GM19463 (cell line): Measurements from ENCODE around the gene IWS1.
A peak's percentile ranks its signal among the peaks of the same experiment; 100 is the strongest.
"Not testable (repeated sequence)": the region's sequence is repeated elsewhere in the genome, so short reads cannot be mapped to it uniquely, and the experiment has no call there.

ENCODE experiments used
- ATAC-seq: cut with Tn5 transposase; IDR thresholded peaks from one replicate; pipeline ENCODE4 v1.9.1; 2021; ENCODE audit warnings: mild to moderate bottlenecking, moderate library complexity; ENCODE audit not compliant: unreplicated experiment

The IWS1 gene

DNA sequence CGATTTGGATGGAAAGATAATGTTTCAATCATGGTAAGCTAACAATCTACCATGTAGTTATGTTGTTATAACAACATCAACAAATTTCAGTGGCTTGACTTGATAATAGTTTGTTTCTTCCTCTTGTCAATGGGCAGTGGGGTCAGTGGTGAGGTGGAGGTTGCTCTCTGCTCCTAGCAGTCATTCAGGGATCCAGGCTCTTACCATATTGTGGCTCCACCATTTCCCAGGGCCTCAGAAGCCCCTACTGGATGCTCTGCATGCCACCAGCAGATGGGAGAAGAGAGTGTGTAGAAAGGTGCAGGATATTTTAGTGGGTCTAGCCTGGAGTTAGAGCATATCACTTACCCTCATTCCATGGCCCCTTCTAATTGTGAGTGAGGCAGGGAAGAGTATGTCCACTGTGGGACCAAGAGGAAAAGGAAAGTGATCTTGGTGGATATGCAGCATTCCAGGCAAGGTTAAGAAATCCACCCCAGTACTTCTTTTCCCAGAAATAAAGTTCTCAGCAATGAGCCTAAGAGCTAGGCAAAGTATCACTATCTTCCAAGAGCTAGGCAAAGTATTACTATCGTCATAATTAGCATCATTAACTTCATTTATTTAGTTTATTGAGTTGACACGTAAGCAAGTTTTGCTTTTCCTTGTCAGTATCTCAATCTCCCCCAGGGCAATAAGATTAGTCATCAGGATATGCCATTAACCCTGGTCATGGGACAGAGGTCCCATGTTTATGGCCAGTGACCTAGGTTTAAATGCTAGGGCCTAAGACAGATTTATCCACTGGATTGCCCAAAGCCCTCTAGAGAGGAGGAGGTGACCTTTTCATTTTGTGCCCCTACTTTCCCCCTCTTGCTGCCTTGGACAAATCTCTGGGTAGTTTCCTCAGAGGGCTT, 4.2 kb upstream of the IWS1 start:
- ATAC-seq, result no peak

GRCh38 chr2:127529416-127529815, 3.1 kb upstream of the IWS1 start:
- not testable (repeated sequence) for ATAC-seq

DNA sequence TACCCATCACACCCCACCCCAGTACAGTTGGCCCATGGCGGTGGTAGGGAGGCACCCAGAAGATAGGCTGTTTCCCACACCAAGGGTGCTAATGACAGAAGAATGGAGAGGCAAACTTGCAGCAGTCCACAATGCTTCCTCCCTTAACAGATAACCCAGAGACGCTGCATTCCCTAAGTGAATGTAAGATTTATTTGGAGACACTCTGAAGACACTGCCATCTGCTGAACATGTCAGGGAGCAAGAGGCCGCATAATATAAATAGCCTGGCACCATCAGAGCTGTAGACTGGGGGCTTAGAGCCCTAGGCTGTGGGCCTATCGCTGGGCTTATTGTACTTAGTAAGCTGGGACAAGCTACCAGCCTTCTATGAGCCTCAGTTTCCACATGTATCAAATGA, 2.2 kb upstream of the IWS1 start:
- no peak for ATAC-seq

- peak; percentile 6 for ATAC-seq
Measured at GRCh38 chr2:127527001-127527804, 914 bp upstream of the IWS1 start.

DNA sequence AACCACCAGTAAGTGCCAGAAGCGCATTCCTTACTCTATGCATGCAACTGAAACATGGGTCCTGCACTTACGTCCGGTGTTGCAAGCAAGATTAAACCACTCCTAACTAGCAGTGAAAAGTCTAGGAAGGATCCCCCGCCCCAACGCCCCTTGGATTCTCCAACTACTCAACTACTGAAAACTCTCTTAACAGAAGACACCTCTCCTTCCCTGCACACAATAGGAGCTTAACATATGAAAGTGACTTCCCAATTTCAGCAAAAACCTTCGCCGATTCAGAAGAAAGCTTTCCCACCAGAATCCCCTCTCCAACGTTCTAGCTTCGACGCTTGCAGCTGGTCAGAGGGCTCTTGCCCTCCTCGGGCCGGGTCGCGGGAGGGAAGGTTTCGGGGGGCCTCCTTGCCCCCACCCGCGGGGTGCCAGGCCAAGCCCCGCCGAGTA, 578 bp downstream of the IWS1 start:
- no peak for ATAC-seq

- not testable (repeated sequence) for ATAC-seq
Measured at GRCh38 chr2:127524198-127524834, 2.0 kb downstream of the IWS1 start.

DNA sequence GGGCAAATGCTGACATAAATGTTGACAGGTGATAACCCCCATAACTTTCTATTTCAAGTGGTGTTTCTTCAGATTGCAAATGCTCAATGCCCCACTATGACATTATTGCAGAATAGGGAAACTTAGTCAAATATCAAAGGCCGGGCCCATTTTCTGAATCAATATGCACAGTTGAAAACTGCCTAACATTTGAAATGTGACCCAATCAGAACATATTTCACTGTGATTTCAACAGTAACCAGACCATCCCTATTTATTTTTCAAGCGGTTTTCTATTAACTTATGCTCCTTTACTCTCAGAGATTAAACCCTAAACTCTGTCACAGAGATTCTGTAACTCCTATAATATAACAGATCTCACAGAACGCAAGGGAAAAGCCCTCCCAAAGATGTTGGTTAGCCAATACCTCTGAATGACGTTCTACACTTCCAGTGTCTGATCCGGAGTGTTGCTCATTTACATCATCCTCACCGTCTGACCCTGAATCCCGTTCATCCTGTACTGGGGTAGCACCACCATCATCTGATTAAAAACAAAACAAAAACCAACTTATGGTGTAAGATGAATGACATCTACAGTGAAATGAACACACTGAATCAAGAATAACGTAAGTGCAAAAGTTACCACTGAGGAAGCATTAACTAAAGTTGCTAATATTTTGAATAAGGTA, 2.9 kb downstream of the IWS1 start:
- ATAC-seq, result no peak

DNA sequence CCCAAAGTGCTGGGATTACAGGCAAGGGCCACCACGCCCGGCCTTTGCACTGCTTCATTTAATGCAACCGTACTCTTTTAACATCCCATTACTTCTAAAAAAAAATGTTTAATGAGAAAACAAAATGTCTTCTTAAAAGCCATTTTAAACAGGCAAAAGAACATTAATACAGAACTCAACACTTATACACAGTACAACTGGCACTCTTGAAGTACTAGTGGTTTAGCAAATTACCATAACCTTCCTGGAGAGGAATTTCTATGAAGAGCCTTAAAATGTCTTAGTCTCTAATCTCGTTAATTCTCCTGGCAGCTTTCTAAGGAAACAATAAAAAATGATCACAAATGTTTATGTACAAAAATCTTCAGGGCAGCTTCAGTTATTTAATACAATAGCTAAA, 5.9 kb downstream of the IWS1 start:
- no peak for ATAC-seq

- ATAC-seq, result no peak
Measured at GRCh38 chr2:127517465-127517864, 8.8 kb downstream of the IWS1 start.

DNA sequence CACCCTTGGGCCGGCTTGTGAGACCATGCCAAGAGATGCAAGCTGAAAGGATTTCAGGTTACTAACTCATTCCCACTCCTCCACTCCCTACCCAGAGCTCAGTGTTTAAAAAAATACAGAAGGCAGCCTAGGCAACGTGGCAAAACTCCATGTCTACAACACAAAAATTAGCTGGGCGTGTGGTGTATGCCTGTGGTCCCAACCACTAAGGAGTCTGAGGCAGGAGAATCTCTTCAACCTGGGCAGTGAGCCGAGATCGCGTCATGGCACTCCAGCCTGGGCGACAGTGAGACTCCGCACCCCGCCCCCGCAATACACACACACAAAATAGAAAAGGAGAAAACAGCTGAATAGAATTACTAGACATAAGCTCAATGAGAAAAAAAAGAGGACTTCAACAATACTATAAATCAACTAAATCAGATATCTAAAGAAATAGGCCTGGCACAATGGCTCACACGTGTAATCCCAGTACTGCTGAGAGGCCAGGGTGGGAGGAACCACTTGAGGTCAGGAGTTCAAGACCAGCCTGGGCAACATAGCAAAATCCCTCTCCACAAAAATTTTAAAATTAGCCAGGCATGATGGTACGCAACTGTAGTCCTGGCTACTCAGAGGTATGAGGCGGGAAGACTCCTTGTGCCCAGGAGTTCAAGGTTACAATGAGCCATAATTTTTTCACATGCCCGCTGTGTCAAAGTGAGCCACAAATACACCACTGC, 10.1 kb downstream of the IWS1 start:
- ATAC-seq, result no peak

DNA sequence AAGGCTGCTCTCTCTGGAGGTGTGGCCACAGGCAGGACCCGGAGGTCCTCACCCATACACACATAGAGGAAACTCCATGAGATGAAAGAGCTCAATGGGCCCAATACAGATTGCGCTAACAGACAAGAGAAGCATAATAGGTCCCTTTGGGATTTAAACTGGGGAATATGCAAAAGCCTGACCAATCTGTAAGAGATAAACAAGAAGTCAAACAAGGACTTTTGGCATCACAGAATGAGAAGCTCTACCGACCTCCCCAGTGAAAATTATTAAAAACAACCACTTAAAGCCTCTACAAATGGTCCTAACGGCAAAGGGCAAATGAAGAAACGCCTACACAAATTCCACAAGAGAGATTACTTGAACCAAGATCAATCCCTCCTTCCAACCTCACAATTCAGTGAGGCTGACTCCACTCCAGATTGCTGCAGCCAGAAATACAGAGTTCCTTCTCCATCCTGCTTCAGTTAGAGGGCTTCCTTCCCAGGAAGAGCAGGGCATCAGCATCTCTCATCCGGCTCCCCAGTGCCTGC, 10.8 kb downstream of the IWS1 start:
- no peak for ATAC-seq

GRCh38 chr2:127514485-127514884, 11.8 kb downstream of the IWS1 start:
- ATAC-seq, result no peak

- no peak for ATAC-seq
Measured at GRCh38 chr2:127514076-127514475, 12.2 kb downstream of the IWS1 start.

DNA sequence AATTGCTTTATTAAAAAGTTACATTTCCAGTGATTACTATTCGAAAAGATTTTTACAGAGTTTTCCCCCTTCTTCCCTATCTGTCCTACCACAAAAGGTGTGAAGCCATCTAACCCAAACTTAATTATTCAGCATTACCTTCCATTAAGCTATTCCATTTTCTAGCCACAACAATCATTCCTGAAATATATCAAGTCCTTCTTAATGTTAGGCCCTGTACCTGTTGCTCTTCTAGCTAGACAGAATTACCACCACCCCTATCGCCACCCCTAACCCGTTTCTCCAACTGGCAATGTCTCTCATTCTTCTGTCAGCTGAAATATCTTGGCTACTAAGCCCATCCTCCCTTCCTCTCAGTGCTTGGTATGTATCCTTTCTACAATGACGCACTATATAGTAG, 13.9 kb downstream of the IWS1 start:
- no peak for ATAC-seq

DNA sequence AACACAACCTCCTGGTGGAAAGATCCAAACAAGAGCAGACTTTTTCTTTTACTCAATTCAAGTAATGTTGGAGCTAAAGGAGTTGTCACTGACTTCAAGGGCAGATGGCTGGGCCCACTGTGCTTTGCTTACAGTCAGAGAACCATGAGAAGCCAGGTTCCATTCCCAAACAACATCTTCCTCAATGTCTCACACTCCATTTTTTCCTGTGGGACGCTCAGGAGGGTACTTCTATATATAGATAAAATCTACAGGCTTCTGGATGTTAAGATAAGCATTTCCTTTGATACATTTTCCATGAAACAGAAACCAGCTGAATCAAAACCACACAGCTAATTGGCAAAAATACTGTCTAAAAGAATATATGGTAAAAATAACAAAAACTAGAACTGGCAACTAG, 14.4 kb downstream of the IWS1 start:
- no peak for ATAC-seq

DNA sequence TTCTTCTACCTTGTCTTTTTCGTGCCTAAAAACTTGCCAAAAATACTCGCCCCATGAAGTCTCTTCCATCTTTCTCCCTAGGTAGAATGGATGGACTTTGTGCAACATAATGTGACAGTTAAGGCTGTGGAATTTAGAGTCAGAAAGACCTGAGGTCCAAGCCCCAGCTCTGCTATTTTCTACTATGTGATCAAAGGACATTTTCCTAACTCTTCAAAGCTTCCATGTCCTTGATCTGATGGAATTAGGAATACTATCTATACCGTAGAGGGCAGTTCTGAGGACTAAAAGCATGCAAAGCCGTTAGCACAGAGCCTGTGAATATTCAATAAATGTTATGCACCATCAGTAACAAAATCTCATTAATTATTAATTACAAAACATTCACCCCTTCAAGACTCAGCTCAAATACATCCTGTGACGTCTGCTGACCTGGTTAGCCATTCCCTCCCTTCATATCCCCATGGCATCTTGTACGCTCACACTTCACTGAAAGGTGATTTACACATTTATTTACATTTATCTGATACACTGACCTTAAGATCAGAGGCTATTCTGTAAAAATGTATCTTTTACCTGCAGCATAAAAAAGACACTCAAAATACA, 15.1 kb downstream of the IWS1 start:
- ATAC-seq, result no peak

DNA sequence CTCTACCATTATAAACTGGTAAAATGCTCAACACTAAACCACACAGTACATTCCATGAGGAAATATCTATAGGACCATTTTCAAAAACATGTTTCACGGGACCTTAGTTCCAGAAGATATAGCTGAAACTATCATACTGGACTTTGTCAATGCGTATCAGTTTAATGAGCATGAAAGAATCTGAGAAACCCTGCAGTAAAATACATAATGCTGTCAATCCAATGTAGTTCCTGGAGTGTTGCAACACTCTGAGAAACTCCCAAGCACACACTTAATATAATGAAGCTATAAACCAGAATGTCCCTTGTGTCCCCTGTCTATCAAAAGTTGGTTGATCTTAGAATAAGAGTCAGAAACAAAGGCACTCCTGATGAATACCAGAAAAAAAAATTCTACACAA, 16.2 kb downstream of the IWS1 start:
- no peak for ATAC-seq

- ATAC-seq, result peak; percentile 60
Measured at GRCh38 chr2:127508631-127509034, 17.7 kb downstream of the IWS1 start.

DNA sequence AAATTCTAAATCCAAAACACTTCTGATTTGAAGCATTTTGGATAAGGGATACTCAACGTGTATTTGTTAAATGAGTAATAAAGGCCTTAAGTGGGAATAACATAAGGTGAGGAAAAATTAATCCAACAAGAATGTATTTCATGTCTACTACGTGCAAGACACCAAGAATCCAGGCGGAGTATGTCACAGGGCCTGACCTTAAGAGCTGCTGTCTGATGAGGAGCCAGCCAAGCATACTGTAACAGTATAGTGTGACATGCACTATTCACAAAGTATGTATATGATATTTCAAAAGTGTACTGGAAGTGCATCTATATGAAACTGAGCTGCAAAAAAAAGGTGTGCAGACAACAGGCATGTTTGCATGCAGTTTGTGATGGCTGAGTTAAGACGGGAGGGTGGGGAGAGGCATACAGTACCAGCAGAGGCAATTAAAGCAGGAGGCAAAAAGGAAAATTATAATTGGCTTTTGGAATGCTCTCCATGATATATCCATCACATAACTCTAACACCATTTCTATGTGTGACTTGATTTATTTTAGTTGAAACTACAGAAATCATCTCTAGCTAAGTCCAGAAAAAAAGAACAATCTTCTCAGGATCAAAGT, 18.2 kb downstream of the IWS1 start:
- ATAC-seq, result no peak
